ENCODE results near the gene DIS3. TPM values are rescaled to one million over a fixed set of nuclear protein-coding genes. Genes with fewer than 3 reads are reported as not detected.
"Not testable (repeated sequence)": the region's sequence is repeated elsewhere in the genome, so short reads cannot be mapped to it uniquely, and the experiment has no call there.

The DIS3 gene
- total RNA-seq, 4 donors from 2014 or later = 20.6 to 50.9 (median 34.5) TPM

DNA sequence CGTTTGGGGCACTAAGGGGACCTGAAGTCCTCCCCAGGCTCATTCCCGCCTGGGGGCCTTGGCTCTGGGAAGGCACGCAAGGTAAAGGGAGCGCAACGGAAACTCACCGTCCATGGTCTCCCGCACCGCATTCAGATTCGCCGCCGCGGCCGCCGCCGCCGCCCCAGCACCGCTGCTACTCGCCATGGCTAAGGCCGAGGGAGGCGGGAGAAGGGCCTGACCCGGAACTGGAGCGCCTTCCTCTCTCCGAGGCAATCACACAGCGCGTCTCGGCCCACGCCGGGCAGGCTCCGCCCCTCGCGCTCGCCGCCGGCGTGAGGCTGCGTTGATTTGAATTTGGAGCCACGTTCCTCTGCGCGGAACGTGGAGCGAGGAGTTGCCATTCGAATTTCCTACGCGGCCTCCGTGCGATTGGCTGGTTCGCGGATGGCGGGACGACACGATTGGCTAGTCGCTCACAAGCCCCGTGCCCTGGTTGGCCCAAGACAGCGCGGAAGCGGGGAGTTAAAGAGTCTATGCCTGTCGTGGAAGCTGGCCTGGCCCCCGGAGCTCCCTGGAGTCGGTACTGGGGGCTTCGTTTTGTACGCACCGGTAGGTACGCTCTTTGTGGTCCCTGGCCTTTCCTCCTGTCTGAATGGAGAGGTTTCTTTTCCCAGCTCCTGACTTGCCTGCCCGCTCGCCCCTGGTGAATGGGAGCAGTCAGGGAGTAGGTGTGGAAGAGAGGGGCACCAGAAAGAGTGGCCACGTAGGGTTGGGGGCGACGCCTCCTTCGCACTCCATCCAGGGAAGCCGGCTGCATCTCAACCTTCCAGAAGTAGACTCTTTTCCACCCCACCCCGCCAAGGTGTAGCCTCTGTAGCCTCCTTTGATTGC is 54.0 kb downstream of the DIS3 start, which contains the start of the genes BORA and MZT1:
Gene BORA (plus strand): TSS at position 507 of the 873 bp plus-strand sequence. CDS start 1,018 bp downstream, outside the sequence.
Gene MZT1 (minus strand): TSS at position 213 of the 873 bp plus-strand sequence. CDS start 27 bp downstream, at position 186.
- intact Hi-C loops (cut with DNase I; ENCODE audit: low total_unique reads) = no loop called here
- Histone ChIP-seq H3K4me1 (no peaks in the 10 kb centered on the region), H3K36me3 (no peaks in the 10 kb centered on the region), H3K27ac (peak within 1 kb of the TSS; percentile 30 to 60), H3K4me3 (peak within 1 kb of the TSS; percentile 66 to 87), H3K9me3 (no peaks in the 10 kb centered on the region), H3K27me3 (no peaks in the 10 kb centered on the region)
- peak in 1 of 2 donors; percentile 22 for TF ChIP-seq POLR2A (IDR thresholded peaks at IDR 0.05)
- TF ChIP-seq, protein P1, sequence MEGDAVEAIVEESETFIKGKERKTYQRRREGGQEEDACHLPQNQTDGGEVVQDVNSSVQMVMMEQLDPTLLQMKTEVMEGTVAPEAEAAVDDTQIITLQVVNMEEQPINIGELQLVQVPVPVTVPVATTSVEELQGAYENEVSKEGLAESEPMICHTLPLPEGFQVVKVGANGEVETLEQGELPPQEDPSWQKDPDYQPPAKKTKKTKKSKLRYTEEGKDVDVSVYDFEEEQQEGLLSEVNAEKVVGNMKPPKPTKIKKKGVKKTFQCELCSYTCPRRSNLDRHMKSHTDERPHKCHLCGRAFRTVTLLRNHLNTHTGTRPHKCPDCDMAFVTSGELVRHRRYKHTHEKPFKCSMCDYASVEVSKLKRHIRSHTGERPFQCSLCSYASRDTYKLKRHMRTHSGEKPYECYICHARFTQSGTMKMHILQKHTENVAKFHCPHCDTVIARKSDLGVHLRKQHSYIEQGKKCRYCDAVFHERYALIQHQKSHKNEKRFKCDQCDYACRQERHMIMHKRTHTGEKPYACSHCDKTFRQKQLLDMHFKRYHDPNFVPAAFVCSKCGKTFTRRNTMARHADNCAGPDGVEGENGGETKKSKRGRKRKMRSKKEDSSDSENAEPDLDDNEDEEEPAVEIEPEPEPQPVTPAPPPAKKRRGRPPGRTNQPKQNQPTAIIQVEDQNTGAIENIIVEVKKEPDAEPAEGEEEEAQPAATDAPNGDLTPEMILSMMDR (IDR thresholded peaks at IDR 0.05) = no peak
- peak; percentile 90 to 93 for DNase-seq

DNA sequence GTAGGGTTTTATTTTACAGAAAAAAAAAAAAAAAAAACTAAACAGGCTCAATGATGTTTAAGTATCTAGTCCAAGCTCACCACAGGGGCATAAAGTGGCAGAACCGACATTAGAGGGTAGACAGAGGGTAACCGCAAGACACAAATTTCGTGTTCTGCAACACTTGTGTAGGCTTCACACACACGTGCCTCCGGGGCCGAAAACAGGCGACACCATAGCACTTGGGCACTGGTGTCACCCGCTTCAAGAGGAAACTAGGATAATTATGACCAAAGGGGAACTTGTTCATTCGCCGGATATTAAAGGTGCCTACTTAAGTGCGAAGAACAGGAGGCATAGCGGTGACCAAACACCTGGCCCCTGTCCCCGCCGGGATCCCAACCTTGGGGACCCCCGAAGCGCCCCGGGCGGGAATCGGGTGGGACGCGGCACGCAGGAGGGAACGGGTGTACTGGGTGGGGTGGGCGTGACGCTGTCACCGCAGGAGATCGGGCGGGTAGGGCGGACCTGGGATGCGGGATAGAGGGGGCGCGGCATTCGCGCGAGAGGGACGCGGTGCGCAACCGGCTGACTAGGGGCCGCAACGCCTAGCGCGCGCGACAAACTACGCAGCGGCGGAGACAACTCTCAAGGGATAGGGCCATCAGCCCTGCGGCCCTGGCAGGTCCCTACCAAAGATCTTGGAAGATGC is 54.8 kb downstream of the DIS3 start:
- DNase-seq = no peak
- Histone ChIP-seq H3K27ac (peak overlapping the region; percentile 30 to 57), H3K4me3 (peak overlapping the region; percentile 66 to 87), H3K36me3 (no peaks in the 10 kb centered on the region), H3K4me1 (no peaks in the 10 kb centered on the region), H3K27me3 (no peaks in the 10 kb centered on the region), H3K9me3 (no peaks in the 10 kb centered on the region)
- intact Hi-C loops (cut with DNase I; ENCODE audit: low total_unique reads) = no loop called here
- TF ChIP-seq, protein P1 (IDR thresholded peaks at IDR 0.05) = no peak
- no peak for TF ChIP-seq POLR2A (IDR thresholded peaks at IDR 0.05)

DNA sequence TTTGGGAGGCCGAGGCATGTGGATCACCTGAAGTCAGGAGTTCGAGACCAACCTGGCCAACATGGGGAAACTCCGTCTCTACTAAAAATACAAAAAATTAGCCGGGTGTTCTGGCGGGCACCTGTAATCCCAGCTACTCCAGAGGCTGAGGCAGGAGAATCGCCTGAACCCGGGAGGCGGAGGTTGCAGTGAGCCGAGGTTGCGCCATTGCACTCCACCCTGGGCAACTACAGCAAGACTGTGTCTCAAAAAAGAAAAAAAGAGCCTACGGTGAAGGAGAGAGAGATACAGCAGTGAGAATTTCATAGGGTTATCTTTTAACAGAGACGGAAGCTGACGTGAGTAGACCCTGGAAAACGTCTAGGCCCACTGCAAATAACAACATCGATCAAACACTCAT is 55.5 kb downstream of the DIS3 start:
- H3K4me1 ChIP-seq, DNase-seq: not testable (repeated sequence)
- peak overlapping the region in 1 of 2 donors; percentile 66 for H3K4me3 ChIP-seq

DNA sequence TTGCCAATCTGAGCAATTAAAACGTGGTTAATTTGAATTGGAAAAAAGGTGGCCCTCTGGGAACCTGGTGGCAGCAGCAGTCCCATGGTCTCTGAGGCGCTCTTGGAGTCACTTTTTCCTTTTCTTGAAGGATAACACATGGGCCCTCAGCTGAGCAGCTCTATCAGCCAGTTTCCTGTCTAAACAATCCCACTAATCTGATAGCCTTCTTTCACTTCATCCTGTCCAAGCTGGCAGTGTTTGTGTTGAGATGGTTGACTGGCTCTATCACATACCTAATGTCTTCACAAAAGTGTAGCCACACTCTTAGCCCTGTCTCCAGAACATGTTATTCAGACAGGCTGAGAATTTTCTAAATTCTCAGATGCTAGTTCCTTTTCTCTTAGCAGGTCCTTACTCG is 64.9 kb downstream of the DIS3 start:
- H3K27ac ChIP-seq = no peak overlapping the region
- no peak for TF ChIP-seq POLR2A (IDR thresholded peaks at IDR 0.05)
- TF ChIP-seq, protein P1 (IDR thresholded peaks at IDR 0.05) = no peak
- intact Hi-C loops (cut with DNase I; ENCODE audit: low total_unique reads) = no loop called here
- no peaks in the 10 kb centered on the region for H3K4me1 ChIP-seq
- no peak for DNase-seq
- no peaks in the 10 kb centered on the region for H3K36me3 ChIP-seq
- H3K4me3 ChIP-seq = no peak overlapping the region
- H3K9me3 ChIP-seq = no peaks in the 10 kb centered on the region
- H3K27me3 ChIP-seq = no peaks in the 10 kb centered on the region

More for the DNA sequence above, 55.5 kb downstream of the DIS3 start:
- H3K9me3 ChIP-seq; H3K27ac ChIP-seq; intact Hi-C loops (cut with DNase I; ENCODE audit: low total_unique reads); H3K27me3 ChIP-seq; H3K36me3 ChIP-seq: not testable (repeated sequence)

Small RNA genes within 50 kb of the gene (small RNA-seq; reads per million reads assigned to genes)
- not detected for gene RNU6-80P

Other genes starting within 250 kb of the DIS3 start
- 10 to 100 TPM in 1 of 4 donors, 1 to 10 TPM in 3; 1.2 to 22.2 (median 4.4) TPM for gene MZT1, start 54.3 kb downstream of the DIS3 start, total RNA-seq
- 100 to 1,000 TPM in 1 of 4 donors, 1 to 10 TPM in 3; 1.5 to 156 (median 5.4) TPM for gene BORA, start 54.0 kb downstream of the DIS3 start, total RNA-seq
- gene PIBF1, start 233 bp upstream of the DIS3 start, total RNA-seq = 10 to 100 TPM in 3 of 4 donors, 1 to 10 TPM in 1; 7.9 to 54.6 (median 29.1) TPM